ENCODE results near the gene SEL1L2.
A peak's percentile ranks its signal among the peaks of the same experiment; 100 is the strongest.

SEL1L2 gene

GRCh38 chr20:13809373-13809772 lies 181.0 kb downstream of the SEL1L2 start:
- no peak for DNase-seq

- peak; percentile 24 for DNase-seq
These were observed 189.7 kb downstream of the SEL1L2 start for GRCh38 chr20:13800728-13801134.

GRCh38 chr20:13799974-13800373 lies 190.4 kb downstream of the SEL1L2 start:
- no peak for DNase-seq
